IMR-90 (cell line): ENCODE measurements around the gene BAZ1A.

ENCODE experiments used
- BHLHE40 ChIP-seq: fragments of 150-350 bp; IDR thresholded peaks from 2 replicates; pipeline ENCODE4 v1.6.1; 2016; ENCODE audit warnings: mild to moderate bottlenecking, low read depth, low read length
- CEBPB ChIP-seq: IDR thresholded peaks from 2 replicates; pipeline ENCODE4 v1.6.1; 2012; ENCODE audit warnings: low read depth, low read length, improper control_type of control experiment
- CHD1 ChIP-seq: IDR thresholded peaks from 2 replicates; pipeline ENCODE4 v1.6.1; 2012; ENCODE audit warnings: low read depth, low read length, improper control_type of control experiment
- POLR2A ChIP-seq: IDR thresholded peaks from 2 replicates; pipeline ENCODE4 v1.6.1; 2012; ENCODE audit warnings: mild to moderate bottlenecking, low read depth, low read length
- RAD21 ChIP-seq: IDR thresholded peaks from 2 replicates; pipeline ENCODE4 v1.6.1; 2012; ENCODE audit warnings: low read length, improper control_type of control experiment
- RCOR1 ChIP-seq: IDR thresholded peaks from 2 replicates; pipeline ENCODE4 v1.6.1; 2012; ENCODE audit warnings: mild to moderate bottlenecking, low read length, improper control_type of control experiment; ENCODE audit not compliant: insufficient replicate concordance
- TF ChIP-seq, protein P1 (sequence below): conservative IDR thresholded peaks from 2 replicates; pipeline ENCODE4 v1.5.1; 2012; ENCODE audit warnings: mild to moderate bottlenecking, low read depth, low read length, improper control_type of control experiment
- TF ChIP-seq, protein P2 (sequence below): fragments of 150-350 bp; IDR thresholded peaks from 2 replicates; pipeline ENCODE4 v1.6.1; 2017; ENCODE audit warnings: mild to moderate bottlenecking, antibody characterized with exemption, low read length, low read depth

DNA sequence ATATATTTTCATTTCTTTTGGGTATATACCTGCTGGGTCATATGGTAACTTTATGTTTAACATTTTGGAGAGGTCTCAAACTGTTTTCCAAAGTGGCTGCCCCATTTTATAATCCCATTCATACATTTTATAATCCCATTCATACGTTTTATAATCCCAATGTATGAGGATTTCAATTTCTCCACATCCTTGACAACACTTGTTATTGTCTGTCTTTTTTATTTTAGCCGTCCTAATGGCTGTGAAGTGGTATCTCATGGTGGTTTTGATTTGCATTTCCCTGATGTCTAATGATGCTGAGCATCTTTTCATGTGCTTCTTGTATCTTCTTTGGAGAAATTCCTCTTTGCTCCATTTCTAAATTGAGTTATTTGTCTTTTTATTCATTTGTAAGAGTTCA is 154.0 kb downstream of the BAZ1A start:
- TF ChIP-seq CEBPB (no peak), BHLHE40 (no peak), POLR2A (no peak), RAD21 (no peak), RCOR1 (no peak), CHD1 (no peak)
- TF ChIP-seq, protein P1, sequence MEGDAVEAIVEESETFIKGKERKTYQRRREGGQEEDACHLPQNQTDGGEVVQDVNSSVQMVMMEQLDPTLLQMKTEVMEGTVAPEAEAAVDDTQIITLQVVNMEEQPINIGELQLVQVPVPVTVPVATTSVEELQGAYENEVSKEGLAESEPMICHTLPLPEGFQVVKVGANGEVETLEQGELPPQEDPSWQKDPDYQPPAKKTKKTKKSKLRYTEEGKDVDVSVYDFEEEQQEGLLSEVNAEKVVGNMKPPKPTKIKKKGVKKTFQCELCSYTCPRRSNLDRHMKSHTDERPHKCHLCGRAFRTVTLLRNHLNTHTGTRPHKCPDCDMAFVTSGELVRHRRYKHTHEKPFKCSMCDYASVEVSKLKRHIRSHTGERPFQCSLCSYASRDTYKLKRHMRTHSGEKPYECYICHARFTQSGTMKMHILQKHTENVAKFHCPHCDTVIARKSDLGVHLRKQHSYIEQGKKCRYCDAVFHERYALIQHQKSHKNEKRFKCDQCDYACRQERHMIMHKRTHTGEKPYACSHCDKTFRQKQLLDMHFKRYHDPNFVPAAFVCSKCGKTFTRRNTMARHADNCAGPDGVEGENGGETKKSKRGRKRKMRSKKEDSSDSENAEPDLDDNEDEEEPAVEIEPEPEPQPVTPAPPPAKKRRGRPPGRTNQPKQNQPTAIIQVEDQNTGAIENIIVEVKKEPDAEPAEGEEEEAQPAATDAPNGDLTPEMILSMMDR, result no peak
- TF ChIP-seq, protein P2, sequence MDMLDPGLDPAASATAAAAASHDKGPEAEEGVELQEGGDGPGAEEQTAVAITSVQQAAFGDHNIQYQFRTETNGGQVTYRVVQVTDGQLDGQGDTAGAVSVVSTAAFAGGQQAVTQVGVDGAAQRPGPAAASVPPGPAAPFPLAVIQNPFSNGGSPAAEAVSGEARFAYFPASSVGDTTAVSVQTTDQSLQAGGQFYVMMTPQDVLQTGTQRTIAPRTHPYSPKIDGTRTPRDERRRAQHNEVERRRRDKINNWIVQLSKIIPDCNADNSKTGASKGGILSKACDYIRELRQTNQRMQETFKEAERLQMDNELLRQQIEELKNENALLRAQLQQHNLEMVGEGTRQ, result no peak
